ENCODE measurements around the gene MYO5B.
"Not testable (repeated sequence)": the region's sequence is repeated elsewhere in the genome, so short reads cannot be mapped to it uniquely, and the experiment has no call there.

The MYO5B gene

DNA sequence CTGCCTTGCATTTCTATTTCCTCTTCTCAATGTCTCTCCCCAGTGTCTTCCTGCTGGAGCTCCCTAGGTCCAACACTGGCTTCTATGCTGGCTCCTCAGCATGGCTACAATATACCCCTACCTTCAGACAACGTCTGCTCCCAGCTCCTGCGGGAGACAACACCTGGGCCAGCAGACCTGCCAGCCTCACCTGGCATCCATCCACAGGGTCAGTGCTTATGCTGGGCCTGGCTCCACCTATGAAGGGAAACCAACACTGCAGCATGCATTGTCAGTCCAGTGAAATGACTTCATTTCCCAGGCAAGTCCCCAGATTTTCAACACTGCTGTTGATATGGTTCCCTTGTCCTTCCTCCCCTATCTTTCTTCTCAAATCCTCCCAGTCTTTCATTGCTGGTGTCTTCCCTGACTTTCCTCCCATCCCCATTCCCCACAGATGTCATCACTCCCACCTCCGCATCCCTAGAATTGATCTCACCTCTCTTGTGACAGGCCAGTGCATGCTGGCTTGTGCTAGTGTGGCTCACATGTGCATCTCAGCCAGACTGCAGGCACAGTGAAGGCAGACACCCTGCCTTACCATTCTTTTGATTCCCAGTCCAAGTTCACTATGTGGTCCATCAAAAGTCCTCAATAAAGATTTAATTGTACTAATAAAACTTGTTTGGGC lies 98.0 kb downstream of the MYO5B start:
- DNase-seq, result no peak

DNA sequence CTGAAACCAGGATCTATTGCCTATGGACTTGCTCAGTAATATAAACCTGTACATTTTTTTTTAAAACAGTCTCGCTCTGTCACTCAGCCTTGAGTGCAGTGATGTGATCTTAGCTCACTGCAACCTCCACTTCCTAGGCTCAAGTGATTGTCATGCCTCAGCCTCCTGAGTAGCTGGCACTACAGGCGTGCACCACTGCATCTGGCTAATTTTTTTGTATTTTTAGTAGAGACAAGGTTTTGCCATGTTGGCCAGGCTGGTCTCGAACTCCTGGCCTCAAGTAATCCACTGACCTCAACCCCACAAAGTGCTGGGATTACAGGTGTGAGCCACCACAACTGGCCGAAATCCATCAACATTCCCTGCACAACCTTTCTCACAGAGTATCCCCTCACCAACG lies 100.2 kb downstream of the MYO5B start:
- not testable (repeated sequence) for DNase-seq

DNA sequence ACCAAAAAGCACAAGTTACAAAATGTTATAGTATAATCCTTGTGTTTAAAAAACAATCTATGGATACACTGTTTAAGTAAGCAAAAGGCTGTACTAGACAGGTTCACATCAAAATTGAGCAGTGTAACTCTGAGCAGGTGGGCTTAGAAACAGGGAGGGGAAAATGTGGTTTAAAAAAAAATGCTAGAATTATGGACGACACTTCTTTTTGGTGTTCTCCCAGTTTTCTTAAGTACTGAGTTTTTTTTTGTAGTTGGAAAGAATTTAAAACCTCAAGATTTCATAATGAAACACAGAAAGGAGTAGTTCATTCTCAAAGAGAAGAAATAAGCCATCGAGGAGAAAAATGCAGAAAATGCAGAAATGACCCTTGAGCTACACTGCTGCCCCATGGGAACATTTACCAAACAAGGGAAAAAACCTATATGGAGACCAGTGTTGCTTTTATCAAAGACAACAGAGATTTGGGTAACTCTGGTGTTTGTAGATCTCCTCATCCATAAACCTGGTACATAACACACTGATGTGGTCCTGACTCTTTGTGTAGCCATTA lies 100.7 kb downstream of the MYO5B start:
- no peak for DNase-seq

DNA sequence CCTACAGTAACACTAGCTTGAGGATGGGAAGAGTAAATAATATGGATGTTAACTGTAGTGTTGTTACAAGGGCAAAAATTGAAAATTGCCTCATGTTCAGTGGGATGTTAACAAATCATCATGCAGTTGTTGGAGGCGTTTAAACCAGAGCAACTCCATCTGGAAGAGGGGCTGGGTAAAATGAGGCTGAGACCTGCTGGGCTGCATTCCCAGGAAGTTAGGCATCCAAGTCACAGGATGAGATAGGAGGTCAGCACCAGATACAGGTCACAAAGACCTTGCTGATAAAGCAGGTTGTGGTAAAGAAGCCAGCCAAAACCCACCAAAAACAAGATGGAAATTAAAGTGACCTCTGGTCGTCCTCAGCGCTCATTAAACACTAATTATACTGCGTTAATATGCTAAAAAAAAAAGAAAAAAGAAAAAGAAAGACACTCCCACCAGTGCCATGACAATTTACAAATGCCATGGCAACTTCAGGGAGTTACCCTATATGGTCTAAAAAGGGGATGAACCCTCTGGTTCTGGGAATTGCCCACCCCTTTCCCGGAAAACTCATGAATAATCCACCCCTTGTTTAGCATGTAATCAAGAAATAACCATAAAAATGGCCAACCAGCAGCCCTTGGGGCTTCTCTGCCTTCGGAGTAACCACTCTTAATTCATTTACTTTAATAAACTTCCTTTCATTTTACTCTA lies 101.4 kb downstream of the MYO5B start:
- DNase-seq, result no peak

DNA sequence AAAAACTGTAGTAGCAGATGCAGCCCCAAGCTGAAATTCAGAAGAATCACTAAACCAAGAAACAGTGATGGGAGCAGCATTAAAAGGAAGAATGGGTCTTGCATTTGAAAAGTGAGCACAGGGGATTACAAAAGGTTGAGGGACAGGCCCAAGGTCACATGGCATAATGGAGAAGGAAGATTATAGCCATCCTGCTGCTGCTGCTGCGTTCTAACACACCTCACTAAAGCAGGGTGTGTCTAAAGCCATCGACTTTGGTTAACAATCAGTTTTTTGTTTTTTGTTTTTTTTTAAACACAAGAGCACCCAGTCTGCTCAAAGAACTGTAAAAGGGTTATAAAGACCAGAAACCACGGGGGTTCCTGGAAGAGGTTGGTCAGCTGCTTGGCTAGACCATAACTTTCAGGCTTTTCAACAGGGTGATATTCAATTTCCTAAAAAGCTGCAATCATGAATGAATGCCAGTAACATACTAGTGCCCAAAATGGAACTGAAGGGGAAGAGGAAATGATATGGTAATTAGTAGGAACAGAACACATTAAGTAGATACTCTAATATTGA lies 102.6 kb downstream of the MYO5B start:
- no peak for DNase-seq

DNA sequence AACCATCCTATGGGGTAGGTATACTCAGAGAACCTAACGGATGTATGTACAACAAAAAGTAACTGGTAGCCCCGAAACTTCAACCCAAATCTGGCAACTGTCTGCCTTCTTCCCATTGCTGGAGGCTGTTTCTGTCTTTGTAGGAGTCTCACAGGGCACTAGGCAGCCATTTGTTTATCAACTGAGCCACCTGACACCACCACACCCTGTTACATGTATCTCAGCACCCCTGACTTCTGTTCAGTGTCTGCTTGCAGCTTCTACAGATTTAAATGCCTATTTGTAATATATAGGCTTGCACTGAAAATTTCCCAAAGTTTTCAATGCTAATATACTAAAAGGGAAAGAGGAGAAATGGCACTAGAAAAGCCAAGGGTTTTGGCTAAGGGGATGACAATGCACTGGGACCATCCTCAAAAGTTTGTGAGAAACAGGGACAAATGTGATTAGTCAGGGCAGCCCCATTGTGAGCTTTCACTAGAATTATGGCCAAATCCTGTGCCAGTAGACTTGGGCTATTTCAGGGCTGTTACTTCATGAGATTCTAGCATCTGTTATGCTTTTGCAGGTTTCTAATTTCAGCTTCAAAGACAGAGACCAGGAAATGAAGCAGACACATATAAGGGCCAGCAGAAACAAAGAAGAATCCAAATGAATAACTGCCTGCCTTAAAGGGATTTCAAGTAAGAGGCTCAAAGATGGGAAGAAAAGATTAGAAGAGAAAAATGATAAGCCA lies 103.3 kb downstream of the MYO5B start:
- no peak for DNase-seq

DNA sequence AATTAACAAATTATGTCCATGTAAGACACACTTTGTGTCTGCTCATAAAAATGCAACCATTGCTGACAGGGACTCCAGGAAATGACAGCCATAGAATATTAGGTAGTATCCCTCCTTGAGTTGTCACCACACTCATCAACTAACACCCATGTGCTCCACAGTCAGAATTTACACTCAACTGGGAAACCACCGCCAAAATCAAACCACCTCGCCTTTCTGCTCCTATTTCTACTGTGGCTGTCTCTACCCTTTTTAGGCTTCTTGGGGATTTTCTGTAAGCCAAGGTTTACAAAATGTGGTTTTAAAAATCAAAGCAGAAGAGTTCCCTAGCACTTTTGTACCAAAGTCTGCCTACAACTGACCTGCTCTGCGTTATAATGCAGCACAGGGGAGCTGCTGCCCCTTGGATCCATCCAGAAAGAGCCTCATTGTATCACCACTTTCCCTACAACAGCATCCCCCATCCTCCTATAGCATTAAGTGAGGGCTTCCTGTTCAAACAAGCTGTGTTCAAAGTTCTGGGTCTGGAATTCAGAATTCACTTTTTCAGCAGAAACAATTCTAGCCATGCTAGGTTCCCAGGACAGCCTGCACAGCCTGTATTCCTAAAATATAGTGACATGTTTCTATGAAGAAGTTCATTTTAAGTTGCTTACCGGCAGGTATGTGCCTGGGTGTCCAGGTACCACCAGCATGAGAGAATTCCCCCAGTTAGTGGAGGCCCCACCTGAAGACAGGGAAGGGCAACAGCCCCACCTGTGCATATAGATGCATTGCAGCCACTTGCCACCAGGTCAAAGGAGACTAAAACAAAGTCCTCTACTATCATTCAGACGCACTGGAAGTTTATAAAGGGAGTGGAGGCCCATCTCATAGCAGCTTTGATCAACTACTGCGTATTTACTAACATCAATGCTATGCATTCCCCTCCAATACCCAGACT lies 104.3 kb downstream of the MYO5B start:
- DNase-seq, result no peak

DNA sequence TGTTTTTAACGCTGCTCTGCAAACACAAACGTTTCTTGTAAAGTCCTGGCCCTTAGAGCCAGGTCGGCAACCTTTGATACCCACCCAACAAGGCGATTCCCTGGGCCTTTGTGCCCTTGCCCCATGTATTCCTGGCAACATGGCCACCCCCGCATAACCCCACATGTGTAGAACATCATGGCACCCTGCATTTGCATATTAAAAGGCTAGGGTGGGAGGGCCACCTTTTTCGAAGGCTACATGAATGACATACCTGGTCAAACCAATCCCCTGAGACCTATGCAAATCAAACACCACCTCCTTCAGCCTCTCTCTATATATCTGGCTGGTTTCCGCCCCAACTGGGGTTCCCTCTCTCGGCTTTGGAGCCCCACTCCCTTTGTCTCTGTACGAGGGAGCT lies 105.2 kb downstream of the MYO5B start:
- no peak for DNase-seq

DNA sequence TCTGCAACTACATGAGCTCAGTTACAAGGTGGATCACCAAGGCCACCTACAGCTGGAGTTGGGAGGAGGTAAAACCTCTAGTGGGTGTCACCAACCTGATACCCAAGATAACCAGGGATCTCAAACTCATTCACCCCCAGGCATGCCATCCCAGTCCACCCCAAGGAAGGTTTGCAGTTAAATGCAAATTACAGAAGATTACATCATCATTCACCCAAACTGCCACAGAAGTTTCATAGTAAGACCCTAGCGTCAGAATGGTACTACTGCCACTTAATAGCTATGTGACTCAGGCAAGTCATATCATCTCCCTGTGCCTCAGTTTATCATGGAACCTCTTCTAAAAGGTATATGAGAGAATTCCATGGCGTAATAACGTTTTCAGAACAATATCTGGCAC lies 111.2 kb downstream of the MYO5B start:
- DNase-seq, result no peak

DNA sequence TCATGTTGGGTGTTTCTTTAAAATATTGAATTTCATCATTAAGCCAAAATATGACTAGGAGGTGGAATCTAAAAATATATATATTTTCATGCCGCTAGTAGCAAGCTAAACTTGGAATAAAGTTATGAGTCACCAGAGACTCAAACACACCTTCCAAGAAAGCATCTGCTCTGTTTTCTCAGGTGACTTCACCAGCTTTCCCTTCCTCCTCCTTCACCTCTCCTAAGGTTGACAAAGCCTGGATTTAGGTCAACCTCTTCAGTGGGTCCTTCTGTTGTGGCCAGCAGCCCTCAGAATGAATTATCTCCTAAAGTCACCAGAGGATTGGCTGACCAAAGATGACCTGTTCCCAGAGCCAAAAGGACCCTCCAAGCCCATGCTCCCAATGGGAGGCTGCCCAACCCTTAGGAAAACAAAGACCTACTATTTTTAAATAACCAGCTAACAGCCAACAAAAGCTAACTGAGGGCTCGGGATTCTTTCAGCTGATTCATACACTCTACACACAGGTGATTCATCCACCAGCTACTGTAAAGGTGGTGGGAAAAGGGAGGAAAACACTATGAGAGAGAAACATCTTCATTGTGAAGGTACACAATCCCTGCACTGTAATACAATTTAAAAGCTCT lies 113.9 kb downstream of the MYO5B start:
- DNase-seq, result no peak

DNA sequence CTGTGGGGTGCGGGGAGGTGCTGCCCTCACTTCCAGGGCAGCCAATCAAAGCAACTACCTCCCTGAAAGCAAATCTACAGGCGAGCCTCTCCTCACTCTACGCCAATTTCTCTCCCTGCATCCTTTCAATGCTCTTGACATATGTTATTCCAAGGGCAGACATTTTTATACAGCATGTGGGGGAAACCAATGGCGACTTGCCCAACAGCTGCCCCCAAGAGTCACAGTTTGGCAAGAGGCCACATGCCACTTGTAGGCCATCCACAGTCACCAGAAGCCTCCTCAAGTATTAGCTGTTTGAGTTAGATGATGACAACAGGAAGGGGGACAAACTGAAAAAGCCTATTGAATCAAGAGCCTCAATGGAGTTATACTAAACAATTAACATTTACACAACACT lies 114.6 kb downstream of the MYO5B start:
- DNase-seq, result no peak

DNA sequence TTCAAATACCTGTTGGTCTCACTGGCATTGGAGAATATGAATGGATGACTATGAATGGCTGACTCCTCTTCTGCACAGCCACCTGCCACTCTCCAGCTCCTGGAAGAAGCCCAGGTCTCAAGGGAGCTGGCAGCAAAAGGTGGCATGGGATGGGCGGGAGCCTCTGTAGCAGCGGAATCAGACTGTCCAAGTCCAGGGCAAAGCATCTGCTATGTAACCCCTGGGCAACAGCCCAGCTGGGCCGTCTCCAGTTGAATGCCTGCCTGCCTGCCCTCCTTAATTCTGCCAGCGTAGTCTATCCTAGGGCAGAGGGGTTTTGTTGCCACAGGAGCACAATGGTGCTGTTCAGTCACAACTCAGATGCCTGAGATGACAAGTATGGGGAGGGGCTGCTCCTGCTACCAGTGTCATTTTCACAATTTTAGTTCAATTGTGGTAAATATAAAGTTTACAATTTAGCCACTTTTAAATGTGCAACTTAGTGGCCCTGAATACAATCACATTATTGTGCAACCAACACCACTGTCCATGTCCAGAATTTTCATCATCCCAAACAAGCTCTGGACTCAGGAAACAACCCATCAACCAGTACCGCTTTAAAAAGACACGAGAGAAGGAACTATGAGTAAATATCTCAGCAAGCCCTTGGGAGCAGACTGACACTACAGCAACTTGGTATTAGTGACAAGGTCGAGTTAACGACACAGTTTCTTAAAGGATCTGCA lies 115.2 kb downstream of the MYO5B start:
- DNase-seq, result no peak

DNA sequence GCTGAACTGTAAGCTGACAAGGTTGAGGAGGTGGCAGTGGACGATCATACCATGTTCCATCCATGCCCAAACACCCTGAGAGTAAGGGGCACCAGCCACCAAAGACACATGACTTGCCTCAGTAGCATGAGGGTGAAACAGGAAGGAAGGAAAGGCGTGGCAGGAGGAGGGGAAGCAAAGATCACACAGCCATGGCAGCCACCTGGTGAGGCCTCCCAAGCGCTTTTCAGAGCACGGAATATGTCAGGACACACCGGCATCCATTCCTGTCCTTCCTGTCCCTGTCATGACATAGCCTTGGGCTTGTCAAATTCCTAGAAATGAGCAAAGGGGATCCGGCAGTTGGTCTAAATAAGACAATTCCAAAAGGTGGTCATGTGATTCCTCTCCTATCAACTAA lies 118.7 kb downstream of the MYO5B start:
- DNase-seq, result no peak

DNA sequence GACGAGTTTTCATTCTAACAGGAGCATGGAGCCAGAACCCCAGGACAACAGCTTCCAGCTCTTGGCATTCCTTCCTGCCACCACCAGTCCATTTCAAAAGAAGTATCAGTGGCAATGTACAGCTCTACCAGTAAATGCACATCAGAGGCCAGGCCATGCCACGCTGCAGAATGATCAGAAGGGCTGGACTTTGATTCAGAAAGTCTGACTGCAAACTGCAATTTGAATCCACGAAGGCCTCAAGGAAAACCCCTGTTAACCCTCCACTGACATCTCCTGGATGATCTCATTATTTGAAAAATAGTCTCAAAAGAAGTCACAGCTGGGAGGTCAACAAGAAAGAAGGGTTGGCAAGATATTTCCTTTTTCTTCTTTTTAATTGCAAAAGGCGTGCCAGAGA lies 119.2 kb downstream of the MYO5B start:
- DNase-seq, result no peak

DNA sequence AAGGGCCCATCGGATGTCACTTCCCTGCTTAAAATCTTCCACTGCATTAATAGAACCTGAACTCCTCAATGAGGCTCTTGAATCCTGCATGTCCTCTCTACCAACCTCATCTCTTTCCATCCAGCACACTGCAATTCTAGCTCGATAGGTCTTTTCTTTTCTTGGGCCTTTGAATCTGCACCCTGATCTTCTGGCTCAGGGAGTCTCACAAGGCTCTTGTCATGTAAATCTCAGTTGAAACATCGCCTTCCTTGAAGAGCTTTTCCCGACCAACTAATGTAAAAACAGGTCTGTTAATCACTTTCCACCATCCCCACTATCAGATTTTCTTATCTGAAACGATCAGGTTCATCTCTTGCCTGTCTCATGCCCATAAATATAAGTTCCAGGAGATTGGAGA lies 120.5 kb downstream of the MYO5B start:
- DNase-seq, result no peak

DNA sequence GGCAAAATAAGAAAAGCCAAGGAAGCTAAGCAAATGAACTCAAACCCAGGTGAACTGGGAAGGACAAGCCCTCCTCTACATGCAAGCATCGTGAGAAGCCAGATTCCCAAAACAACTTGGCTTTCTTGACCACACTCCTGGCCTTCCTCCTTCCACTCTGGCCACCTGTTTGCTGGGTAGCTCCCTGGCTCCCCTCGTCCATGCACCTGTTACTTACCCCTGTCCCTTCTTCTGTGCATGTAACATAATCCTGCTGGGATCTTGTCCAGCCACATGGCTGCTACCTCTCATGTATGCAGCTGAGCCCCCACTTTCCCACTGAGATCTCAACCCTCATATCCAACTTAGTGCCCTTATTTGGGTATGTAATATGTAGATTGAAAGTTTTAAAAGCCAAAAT lies 121.6 kb downstream of the MYO5B start:
- DNase-seq, result no peak

DNA sequence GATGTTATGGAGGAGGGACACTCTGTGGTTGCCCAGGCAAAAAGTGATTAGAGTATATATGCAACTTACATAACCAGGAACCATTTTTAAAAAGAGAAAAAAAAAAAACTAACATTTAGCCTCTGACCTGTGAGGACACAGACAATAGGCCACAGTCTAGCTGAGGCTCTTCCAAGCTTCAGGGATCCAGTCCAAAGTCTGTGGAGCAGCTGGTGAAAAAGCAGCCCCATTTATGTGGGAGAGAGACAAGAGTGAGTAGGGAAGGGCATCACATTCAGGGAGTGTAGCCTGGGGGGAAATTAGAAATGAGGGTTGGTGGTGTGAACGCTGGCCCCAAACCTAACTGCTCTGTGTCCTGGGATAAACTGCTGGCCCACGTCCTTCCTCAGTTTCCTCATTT lies 122.8 kb downstream of the MYO5B start:
- DNase-seq, result no peak

DNA sequence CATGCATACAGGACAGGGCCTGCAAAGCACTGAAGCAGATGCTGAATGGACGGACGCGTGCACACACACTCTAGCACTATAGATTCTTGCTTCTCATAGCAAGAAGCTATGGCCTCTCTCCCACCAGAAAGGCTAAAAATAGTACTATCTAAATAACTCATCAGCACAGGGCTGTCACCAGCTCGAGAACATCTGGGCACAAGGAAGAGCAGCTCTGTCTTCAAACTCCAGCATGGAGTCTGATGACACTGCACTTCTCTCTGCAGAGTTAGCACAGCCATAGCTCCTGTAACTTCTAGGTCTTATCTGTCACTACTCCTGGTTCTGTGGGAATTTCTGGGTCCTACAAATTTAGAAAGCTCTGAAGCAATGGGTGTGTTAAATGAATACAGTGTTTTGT lies 123.5 kb downstream of the MYO5B start:
- DNase-seq, result no peak

DNA sequence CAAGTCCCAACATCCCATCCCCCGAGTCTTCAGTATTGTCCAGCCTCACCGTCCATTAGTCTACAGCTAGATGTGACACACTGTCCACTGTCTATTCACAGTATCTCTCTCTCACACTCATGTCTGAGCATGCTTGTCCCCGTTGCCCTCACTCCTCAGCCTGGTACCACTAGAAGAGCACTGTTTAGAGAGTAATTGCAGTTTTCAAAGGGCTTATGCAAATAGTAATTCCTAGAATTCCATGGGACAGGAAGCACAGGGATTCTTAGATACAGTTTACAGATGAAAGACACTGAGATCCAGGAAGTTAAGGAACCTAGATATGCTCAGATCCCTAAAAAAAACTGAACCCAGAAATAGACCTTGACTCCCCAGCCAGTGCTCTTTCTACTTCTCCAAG lies 125.5 kb downstream of the MYO5B start:
- no peak for DNase-seq

DNA sequence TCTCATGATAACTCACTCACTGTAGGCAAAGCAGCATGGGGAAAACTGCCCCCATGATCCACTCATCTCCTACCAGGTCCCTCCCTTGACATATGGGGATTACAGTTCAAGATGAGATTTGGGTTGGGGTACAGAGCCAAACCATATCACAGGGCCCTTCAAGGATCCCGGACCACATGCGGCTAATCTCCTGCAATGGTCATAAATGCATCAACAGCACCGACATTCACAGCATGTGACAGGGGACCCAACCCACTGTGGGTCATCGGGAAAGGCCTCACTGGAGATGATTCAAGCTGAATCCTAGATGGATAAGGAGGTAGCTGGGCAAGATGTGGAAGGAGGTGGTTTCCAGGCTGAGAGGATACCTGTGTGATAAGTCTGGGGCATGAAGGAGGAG lies 129.4 kb downstream of the MYO5B start:
- no peak for DNase-seq

DNA sequence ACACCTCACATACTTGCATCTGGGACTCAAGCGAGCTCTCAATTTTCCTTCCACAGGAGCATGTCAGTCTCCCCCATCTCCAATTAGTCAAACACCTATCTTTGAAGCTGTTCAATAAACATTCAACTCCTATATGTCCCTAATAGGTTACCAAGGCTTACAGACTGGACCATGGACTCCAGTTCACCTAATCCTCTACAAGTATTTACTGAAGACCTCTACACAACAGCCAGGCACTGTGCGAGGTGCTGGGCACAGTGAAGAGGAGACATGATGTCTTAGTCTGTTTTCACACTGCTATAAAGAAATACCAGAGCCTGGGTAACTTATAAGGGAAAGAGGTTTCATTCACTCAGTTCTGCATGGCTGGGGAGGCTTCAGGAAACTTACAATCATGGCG lies 129.9 kb downstream of the MYO5B start:
- DNase-seq, result no peak

Data from fibroblast of skin of right biceps (primary cell).